HepG2 (cell line): ENCODE measurements around the gene RPS25. TPM values are rescaled to one million over a fixed set of nuclear protein-coding genes. Genes with fewer than 3 reads are reported as not detected.

Experiments
- BCL6 ChIP-seq: IDR thresholded peaks from 2 replicates; pipeline ENCODE4 v1.6.1; 2016; ENCODE audit warnings: missing genetic modification reagents, missing compliant biosample characterization
- MAFF ChIP-seq: IDR thresholded peaks from 2 replicates; pipeline ENCODE4 v1.6.1; 2011; ENCODE audit warnings: low read depth, low read length, improper control_type of control experiment
- NFIB ChIP-seq: sonication (generic); formaldehyde crosslinking; IDR thresholded peaks from 2 replicates; pipeline ENCODE4 v1.9.0; 2021; ENCODE audit warnings: missing genetic modification reagents, mild to moderate bottlenecking, borderline replicate concordance
- NR2C2 ChIP-seq: sonication (generic); formaldehyde crosslinking; IDR thresholded peaks from 2 replicates; pipeline ENCODE4 v1.4.0; 2020; ENCODE audit warnings: missing genetic modification reagents, mild to moderate bottlenecking, moderate library complexity, borderline replicate concordance
- PPARG ChIP-seq: conservative IDR thresholded peaks from 2 replicates; pipeline ENCODE4 v1.6.1; 2016; ENCODE audit warnings: missing biosample characterization, missing genetic modification reagents
- RARG ChIP-seq: sonication (generic); formaldehyde crosslinking; IDR thresholded peaks from 2 replicates; pipeline ENCODE4 v1.4.0; 2020; ENCODE audit warnings: low read depth, mild to moderate bottlenecking, missing genetic modification reagents
- U2AF2 ChIP-seq: fragments of 200-400 bp; formaldehyde crosslinking; IDR thresholded peaks from 2 replicates; pipeline ENCODE4 v1.6.1; 2017; ENCODE audit warnings: low read depth, mild to moderate bottlenecking, low read length
- XRCC5 ChIP-seq: fragments of 200-400 bp; formaldehyde crosslinking; optimal IDR thresholded peaks from 2 replicates; pipeline ENCODE3; 2017; ENCODE audit warnings: mild to moderate bottlenecking, low read length
- ZNF674 ChIP-seq: sonication (generic); formaldehyde crosslinking; IDR thresholded peaks from 2 replicates; pipeline ENCODE4 v1.5.0; 2020; ENCODE audit warnings: low read depth, mild to moderate bottlenecking, missing genetic modification reagents
- ZNF703 ChIP-seq: sonication (generic); formaldehyde crosslinking; IDR thresholded peaks from 2 replicates; pipeline ENCODE4 v1.5.1; 2020; ENCODE audit warnings: missing genetic modification reagents, mild to moderate bottlenecking, moderate library complexity, borderline replicate concordance
- polyA plus RNA-seq, 8 experiments: library from polyadenylated mRNA; depleted of rRNA in 3 of 8; stranded (reverse) in 7 of 8; unstranded in 1 of 8; fragments of >200 nt; fragmentation: Illumina TruSeq in 4 of 8; extraction: Trizol in 4 of 8; gene quantifications; 2 replicates each; pipeline versions ENCODE4 v1.2.1 to v1.2.3, GENCODE V29; 2011 to 2016; ENCODE audit warnings: low read depth in 4 of 8, missing spikeins in 1 of 8, mixed read lengths in 1 of 8; ENCODE audit not compliant: insufficient read depth in 1 of 8
- total RNA-seq, 5 experiments: library from RNA; depleted of rRNA; stranded (reverse); fragments of >200 nt; fragmentation: Illumina TruSeq; extraction: Trizol; gene quantifications; 2 replicates each; pipeline ENCODE4 v1.2.3, GENCODE V29; 2016; ENCODE audit warnings: low read depth in 1 of 5
- TF ChIP-seq, protein P1 (sequence below): sonication (generic); formaldehyde crosslinking; IDR thresholded peaks from 2 replicates; pipeline ENCODE4 v1.8.0; 2022; ENCODE audit warnings: mild to moderate bottlenecking, missing genetic modification reagents, borderline replicate concordance
- TF ChIP-seq, protein P2 (sequence below): sonication (generic); formaldehyde crosslinking; IDR thresholded peaks from 2 replicates; pipeline ENCODE4 v1.4.0; 2020; ENCODE audit warnings: missing genetic modification reagents
- TF ChIP-seq, protein P3 (sequence below): sonication (generic); formaldehyde crosslinking; IDR thresholded peaks from 2 replicates; pipeline ENCODE4 v1.4.0; 2020; ENCODE audit warnings: missing genetic modification reagents
- TF ChIP-seq, protein P4 (sequence below): sonication (generic); formaldehyde crosslinking; IDR thresholded peaks from 2 replicates; pipeline ENCODE4 v1.4.0; 2020; ENCODE audit warnings: mild to moderate bottlenecking, low read depth, missing genetic modification reagents
- TF ChIP-seq, protein P5 (sequence below): sonication (generic); formaldehyde crosslinking; IDR thresholded peaks from 2 replicates; pipeline ENCODE4 v1.4.0; 2020; ENCODE audit warnings: missing genetic modification reagents
- TF ChIP-seq, protein P6 (sequence below): sonication (generic); formaldehyde crosslinking; IDR thresholded peaks from 2 replicates; pipeline ENCODE4 v1.5.0; 2020; ENCODE audit warnings: mild to moderate bottlenecking, missing genetic modification reagents

Gene RPS25
- total and polyA plus RNA-seq, 2 of the 13 experiments (the other 11 are each of a cell fraction or from before 2014, with no cell fraction given) = 839 to 1,415 TPM

DNA sequence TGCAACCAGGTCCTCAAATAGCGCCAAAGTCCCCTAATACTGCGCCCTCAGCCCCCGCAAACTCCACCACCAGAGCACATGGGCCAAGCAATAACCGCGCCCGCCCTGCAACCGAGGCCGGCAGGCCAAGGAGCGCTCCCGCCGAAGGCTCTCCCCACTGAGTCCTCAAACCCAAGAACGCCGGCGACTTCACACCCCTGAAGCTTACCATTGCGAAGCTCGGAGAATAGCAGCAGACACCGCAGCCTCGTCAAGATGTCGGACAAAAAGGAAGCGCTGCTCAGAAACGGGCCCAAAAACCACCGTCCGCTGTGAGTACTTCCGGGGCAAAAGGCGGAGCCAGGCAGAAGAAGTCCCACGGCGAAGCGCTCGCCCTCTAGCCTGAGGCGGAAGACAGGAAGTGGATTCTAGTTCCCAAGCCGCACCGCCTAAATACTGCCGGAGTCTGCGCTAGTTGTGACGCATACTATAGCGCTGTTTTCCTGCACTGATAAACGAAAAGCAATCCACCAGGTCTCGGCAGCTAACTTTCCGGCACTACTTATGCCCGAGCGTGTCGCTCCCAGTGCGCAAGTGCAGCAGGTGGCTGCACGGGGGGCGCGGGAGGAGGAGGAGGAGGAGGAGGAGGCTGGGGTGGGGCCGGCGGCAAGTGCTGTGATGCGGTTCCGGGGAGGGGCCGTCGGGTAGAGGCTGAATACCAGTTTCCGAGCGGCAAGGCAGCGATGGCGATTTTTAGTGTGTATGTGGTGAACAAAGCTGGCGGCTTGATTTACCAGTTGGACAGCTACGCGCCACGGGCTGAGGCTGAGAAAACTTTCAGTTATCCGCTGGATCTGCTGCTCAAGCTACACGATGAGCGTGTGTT is at the start of gene RPS25, which contains the start of gene TRAPPC4 (continued):
- TF ChIP-seq, protein P1, sequence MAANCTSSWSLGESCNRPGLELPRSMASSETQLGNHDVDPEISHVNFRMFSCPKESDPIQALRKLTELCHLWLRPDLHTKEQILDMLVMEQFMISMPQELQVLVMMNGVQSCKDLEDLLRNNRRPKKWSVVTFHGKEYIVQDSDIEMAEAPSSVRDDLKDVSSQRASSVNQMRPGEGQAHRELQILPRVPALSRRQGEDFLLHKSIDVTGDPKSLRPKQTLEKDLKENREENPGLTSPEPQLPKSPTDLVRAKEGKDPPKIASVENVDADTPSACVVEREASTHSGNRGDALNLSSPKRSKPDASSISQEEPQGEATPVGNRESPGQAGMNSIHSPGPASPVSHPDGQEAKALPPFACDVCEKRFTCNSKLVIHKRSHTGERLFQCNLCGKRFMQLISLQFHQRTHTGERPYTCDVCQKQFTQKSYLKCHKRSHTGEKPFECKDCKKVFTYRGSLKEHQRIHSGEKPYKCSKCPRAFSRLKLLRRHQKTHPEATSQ = 0 out of 2 replicates have a peak, but pooled peaks have one; percentile 47
- TF ChIP-seq, protein P2, sequence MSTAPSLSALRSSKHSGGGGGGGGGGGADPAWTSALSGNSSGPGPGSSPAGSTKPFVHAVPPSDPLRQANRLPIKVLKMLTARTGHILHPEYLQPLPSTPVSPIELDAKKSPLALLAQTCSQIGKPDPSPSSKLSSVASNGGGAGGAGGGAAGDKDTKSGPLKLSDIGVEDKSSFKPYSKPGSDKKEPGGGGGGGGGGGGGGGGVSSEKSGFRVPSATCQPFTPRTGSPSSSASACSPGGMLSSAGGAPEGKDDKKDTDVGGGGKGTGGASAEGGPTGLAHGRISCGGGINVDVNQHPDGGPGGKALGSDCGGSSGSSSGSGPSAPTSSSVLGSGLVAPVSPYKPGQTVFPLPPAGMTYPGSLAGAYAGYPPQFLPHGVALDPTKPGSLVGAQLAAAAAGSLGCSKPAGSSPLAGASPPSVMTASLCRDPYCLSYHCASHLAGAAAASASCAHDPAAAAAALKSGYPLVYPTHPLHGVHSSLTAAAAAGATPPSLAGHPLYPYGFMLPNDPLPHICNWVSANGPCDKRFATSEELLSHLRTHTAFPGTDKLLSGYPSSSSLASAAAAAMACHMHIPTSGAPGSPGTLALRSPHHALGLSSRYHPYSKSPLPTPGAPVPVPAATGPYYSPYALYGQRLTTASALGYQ (CRISPR knock-in tag) = 0 out of 2 replicates have a peak, but pooled peaks have one; percentile 51
- TF ChIP-seq, protein P3, sequence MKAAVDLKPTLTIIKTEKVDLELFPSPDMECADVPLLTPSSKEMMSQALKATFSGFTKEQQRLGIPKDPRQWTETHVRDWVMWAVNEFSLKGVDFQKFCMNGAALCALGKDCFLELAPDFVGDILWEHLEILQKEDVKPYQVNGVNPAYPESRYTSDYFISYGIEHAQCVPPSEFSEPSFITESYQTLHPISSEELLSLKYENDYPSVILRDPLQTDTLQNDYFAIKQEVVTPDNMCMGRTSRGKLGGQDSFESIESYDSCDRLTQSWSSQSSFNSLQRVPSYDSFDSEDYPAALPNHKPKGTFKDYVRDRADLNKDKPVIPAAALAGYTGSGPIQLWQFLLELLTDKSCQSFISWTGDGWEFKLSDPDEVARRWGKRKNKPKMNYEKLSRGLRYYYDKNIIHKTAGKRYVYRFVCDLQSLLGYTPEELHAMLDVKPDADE (CRISPR knock-in tag) = no peak
- TF ChIP-seq ZNF674 (0 out of 2 replicates have a peak, but pooled peaks have one; percentile 27), U2AF2 (no peak), NFIB (CRISPR knock-in tag) (no peak), XRCC5 (peak; percentile 60), MAFF (no peak), PPARG (peak; percentile 14; the same call in 1 of the 2 replicates), BCL6 (CRISPR knock-in tag) (no peak; the same call in 1 of the 2 replicates), ZNF703 (no peak), RARG (no peak), NR2C2 (CRISPR knock-in tag) (peak; percentile 100)
- TF ChIP-seq, protein P4, sequence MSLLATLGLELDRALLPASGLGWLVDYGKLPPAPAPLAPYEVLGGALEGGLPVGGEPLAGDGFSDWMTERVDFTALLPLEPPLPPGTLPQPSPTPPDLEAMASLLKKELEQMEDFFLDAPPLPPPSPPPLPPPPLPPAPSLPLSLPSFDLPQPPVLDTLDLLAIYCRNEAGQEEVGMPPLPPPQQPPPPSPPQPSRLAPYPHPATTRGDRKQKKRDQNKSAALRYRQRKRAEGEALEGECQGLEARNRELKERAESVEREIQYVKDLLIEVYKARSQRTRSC (CRISPR knock-in tag) = peak; percentile 81; the same call in 1 of the 2 replicates
- TF ChIP-seq, protein P5, sequence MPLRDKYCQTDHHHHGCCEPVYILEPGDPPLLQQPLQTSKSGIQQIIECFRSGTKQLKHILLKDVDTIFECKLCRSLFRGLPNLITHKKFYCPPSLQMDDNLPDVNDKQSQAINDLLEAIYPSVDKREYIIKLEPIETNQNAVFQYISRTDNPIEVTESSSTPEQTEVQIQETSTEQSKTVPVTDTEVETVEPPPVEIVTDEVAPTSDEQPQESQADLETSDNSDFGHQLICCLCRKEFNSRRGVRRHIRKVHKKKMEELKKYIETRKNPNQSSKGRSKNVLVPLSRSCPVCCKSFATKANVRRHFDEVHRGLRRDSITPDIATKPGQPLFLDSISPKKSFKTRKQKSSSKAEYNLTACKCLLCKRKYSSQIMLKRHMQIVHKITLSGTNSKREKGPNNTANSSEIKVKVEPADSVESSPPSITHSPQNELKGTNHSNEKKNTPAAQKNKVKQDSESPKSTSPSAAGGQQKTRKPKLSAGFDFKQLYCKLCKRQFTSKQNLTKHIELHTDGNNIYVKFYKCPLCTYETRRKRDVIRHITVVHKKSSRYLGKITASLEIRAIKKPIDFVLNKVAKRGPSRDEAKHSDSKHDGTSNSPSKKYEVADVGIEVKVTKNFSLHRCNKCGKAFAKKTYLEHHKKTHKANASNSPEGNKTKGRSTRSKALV (CRISPR knock-in tag) = no peak
- TF ChIP-seq, protein P6, sequence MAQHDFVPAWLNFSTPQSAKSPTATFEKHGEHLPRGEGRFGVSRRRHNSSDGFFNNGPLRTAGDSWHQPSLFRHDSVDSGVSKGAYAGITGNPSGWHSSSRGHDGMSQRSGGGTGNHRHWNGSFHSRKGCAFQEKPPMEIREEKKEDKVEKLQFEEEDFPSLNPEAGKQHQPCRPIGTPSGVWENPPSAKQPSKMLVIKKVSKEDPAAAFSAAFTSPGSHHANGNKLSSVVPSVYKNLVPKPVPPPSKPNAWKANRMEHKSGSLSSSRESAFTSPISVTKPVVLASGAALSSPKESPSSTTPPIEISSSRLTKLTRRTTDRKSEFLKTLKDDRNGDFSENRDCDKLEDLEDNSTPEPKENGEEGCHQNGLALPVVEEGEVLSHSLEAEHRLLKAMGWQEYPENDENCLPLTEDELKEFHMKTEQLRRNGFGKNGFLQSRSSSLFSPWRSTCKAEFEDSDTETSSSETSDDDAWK = no peak
